HFF-Myc (cell line): Measurements from ENCODE around the gene LPAR1.

Source experiments
- DNase-seq: peaks from one replicate; pipeline ENCODE4 v3.0.0-alpha.2; 2011; ENCODE audit warnings: low read depth; ENCODE audit errors: extremely low read depth
- H3K4me3 ChIP-seq: replicated peaks from 2 replicates; pipeline ENCODE4 v1.5.1; 2011; ENCODE audit warnings: low read depth, mild to moderate bottlenecking, control low read depth, low read length
- CTCF ChIP-seq: IDR thresholded peaks from 2 replicates; pipeline ENCODE4 v1.5.1; 2012; ENCODE audit warnings: mild to moderate bottlenecking, low read depth, low read length, control low read depth; ENCODE audit errors: missing control alignments

The LPAR1 gene

GRCh38 chr9:110922145-110922544 is 116.1 kb downstream of the LPAR1 start:
- TF ChIP-seq CTCF = no peak
- DNase-seq = no peak
- H3K4me3 ChIP-seq = no peak overlapping the region

- no peak for DNase-seq
- H3K4me3 ChIP-seq = no peak overlapping the region
- TF ChIP-seq CTCF = no peak
Measured at GRCh38 chr9:110921705-110922104, 116.6 kb downstream of the LPAR1 start.

GRCh38 chr9:110919609-110920008 is 118.7 kb downstream of the LPAR1 start:
- DNase-seq = peak; percentile 80
- TF ChIP-seq CTCF = no peak
- no peak overlapping the region for H3K4me3 ChIP-seq

- no peak for DNase-seq
- TF ChIP-seq CTCF = no peak
- H3K4me3 ChIP-seq = no peak overlapping the region
Measured at GRCh38 chr9:110919050-110919435, 119.2 kb downstream of the LPAR1 start.

- DNase-seq = no peak
- no peak for TF ChIP-seq CTCF
- H3K4me3 ChIP-seq = no peak overlapping the region
Measured at GRCh38 chr9:110918316-110919049, 119.8 kb downstream of the LPAR1 start.

GRCh38 chr9:110916403-110916802 is 121.9 kb downstream of the LPAR1 start:
- TF ChIP-seq CTCF = no peak
- no peak overlapping the region for H3K4me3 ChIP-seq
- DNase-seq = no peak
